T-helper 2 cell treated with Interferon-gamma antibody and Interleukin-4, amounts not matched to agents 100 ng/mL and 5 ng/mL, for 36 hours (primary cell): ENCODE results near the gene ANKFY1. TPM values are rescaled to one million over a fixed set of nuclear protein-coding genes. Genes with fewer than 3 reads are reported as not detected.
"Not testable (repeated sequence)": the region's sequence is repeated elsewhere in the genome, so short reads cannot be mapped to it uniquely, and the experiment has no call there.

ENCODE experiments used
- intact Hi-C: fragments of 100-400 bp; cut with micrococcal nuclease; formaldehyde crosslinking; loops from one replicate; pipeline ENCODE4 v1.15.1; 2023
- total RNA-seq: library from RNA; stranded (reverse); gene quantifications from 2 replicates; pipeline ENCODE4 v1.2.3, GENCODE V29; 2022

The ANKFY1 gene
- total RNA-seq, 1 donor from 2014 or later, result 74.3 TPM

- intact Hi-C loops, result no loop called here
Observed at GRCh38 chr17:4221163-4221562, 42.6 kb downstream of the ANKFY1 start.

DNA sequence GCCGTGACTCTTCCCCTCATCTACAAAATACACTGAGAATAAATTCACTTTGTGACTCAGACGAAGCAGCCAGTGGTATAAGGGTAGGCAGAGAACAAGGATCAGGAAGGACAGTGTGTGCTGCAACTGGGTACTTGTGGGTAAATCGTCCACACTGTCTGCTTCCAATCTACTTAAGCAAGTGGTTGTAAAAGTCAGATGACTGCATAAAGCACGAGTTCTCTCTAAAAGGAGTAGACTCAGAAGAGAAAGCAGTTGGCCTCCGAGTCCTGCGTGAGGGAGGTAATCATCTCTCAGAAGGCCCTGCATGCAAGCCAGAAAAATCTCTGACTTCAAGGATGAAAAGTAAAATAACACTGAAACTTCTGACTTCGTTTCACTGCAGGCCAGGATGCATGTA lies 43.1 kb downstream of the ANKFY1 start:
- intact Hi-C loops, result no loop called here

DNA sequence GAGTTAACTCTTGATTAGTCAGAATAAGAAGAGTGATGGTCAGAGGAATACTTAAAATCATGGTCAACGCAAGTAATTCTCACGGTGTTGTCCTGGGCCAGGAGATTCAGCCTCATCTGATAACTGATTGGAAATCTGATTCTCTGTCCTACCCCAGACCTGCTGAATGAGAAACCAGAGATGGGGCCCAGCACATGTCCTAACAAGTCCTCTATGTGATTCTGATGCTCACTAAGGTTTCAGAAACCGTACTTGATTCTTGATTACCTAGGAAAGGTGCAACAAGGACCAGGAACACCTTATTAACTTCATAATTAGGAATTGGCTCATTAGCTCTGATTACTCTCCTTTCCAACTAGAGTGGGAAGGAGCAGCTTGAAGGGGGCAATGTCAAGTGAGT lies 44.5 kb downstream of the ANKFY1 start:
- intact Hi-C loops, result no loop called here

DNA sequence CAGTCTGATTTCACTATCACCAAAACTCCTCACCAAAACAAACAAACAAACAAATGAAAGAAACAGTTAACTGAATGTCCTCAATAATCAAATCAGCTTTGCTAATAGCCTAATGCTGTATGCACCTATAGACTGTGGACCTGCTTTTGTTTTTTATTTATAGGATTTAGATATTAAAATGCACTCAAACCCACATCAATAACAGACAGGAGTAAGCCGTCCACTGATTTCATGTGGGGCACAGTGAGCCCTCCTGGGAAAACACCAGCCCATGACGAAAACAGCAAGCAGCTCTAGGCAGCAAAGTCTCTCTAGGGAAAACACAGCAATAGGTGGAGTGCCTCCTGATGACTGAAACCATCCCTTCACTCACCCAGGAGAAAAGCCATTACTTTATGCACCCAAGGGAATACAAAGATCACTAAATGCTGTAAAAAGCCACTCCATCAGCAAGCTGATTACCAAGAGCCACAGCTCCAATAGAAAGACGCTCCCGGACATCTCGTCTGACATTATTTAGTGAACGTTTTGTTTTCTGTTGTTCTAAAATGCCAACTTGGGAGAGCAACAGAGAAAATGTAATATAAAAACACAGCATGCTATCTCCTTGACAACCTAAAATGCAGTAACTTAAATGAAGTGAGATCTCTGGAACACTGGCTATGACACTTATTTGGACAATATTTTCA lies 47.8 kb downstream of the ANKFY1 start:
- intact Hi-C loops, result loop anchor here (1.0 kb wide), 2 partner anchors 88 to 197 kb away; no protein-coding TSS in a partner anchor

DNA sequence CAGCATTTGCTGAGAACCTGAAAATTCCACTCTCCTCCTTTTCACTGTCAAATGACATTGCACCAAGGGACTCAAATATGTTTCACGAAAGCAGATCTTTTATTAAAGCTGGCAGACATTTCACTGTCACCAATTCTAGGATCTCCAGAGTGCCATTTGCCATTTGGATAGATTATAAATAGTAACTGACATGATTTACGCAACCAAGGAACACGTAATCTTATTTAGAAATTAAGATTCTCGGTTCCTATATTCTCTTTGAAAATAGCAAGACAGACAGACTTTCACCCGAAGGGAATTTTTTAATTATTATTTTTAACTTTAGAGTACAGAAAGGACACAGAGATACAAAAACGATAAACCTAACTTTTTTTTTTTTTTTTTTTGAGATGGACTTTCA lies 49.6 kb downstream of the ANKFY1 start:
- intact Hi-C loops, result no loop called here

- intact Hi-C loops, result no loop called here
Observed at GRCh38 chr17:4209611-4210010, 54.2 kb downstream of the ANKFY1 start.

- intact Hi-C loops, result no loop called here
Observed at GRCh38 chr17:4208238-4208637, 55.5 kb downstream of the ANKFY1 start.

DNA sequence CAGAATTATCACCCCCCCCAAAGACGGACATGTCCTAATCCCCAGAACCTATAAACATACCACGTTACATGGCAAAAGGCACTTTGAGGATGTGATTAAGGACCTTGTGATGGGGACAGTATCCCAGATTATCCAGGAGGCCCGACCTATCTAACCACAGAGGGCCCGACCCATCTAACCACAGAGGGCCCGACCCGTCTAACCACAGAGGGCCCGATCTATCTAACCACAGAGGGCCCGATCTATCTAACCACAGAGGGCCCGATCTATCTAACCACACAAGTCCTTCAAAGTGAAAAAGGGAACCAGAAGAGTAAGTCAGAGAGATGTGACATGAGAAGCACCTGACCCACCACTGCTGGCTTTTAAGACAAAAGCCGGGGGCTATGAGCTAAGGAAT lies 56.8 kb downstream of the ANKFY1 start:
- intact Hi-C loops, result no loop called here

DNA sequence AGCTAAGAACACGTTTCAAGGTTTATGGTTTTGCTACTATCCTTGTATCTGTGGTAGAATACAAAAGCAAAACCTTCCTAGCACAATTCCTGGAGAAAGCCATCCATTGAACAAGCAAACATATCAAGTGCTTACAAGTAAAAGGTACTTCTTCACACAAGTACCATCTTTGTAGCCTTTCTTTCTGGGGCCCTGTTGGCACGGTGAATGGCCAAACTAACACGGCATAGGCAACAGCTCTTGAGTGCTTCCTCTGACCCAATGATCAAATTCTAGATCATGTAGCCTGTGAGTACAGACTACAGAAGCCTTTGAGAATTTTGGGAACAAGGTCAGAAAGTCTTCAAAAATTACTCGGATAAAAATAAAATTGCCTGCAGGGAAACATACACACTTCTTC lies 57.9 kb downstream of the ANKFY1 start:
- intact Hi-C loops, result no loop called here

- intact Hi-C loops, result no loop called here
Observed at GRCh38 chr17:4204710-4205173, 59.0 kb downstream of the ANKFY1 start.

DNA sequence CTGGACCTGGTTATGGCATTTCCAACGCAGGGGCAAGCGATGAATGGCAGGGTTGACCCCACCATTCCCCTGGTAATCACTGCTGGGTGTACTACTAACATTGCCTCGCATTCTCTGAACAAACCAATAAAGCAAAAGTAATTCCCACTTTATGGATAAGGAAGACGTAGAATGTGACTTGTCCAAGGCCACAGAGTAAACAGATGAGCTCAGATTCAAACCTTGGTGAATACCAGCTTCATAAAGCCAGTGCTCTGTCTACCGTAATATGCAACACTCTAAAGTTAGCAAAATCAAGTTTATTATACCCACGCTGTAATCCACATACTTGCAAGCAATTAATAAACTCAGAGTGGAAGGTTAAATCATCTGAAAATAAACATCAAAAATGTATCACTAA lies 59.6 kb downstream of the ANKFY1 start:
- intact Hi-C loops, result no loop called here

DNA sequence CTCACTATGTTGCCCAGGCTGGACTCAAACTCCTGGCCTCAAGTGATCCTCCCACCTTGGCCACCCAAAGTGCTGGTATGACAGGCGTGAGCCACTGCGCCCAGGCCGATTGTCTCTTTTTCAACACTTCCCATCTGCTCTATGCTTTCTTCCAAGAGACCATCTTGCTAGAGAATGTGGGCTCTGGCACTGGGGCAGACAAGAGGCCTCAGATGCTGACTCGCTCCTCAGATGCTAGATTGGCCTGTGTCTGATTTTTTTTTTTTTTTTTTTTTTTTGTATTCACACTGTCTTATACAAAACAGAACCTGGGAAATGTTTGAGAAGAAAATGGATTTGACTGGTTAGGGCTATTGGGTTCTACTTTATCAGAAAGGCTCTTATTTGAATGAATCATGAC lies 62.6 kb downstream of the ANKFY1 start:
- intact Hi-C loops, result no loop called here

GRCh38 chr17:4199818-4200402 lies 63.9 kb downstream of the ANKFY1 start:
- intact Hi-C loops, result loop anchor here (1.0 kb wide), 1 partner anchor 213 kb away; no protein-coding TSS in a partner anchor

- intact Hi-C loops, result loop anchor here (1.0 kb wide), 1 partner anchor 214 kb away; no protein-coding TSS in a partner anchor
Observed at GRCh38 chr17:4198995-4199394, 64.8 kb downstream of the ANKFY1 start.

DNA sequence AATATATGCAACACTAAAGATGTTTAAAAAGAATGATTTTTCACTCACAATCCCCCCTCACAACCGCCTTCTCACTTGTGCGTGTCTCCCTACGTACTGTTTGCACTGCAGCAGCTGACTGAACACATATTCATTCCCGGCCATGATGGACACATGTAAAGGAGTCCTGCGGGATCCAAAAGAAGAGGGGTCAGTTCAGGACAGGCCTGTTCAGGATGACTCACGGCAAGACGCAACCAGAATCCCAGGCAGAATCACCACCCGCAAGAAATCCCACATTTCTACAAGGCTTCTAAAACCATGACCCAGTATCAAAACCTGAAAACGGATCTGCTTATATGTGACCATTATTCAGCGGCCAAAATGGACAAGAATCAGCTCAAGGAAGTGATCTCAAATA lies 68.5 kb downstream of the ANKFY1 start:
- intact Hi-C loops, result no loop called here

GRCh38 chr17:4194796-4195195 lies 69.0 kb downstream of the ANKFY1 start:
- intact Hi-C loops, result no loop called here

GRCh38 chr17:4190791-4191190 lies 73.0 kb downstream of the ANKFY1 start:
- intact Hi-C loops, result not testable (repeated sequence)

DNA sequence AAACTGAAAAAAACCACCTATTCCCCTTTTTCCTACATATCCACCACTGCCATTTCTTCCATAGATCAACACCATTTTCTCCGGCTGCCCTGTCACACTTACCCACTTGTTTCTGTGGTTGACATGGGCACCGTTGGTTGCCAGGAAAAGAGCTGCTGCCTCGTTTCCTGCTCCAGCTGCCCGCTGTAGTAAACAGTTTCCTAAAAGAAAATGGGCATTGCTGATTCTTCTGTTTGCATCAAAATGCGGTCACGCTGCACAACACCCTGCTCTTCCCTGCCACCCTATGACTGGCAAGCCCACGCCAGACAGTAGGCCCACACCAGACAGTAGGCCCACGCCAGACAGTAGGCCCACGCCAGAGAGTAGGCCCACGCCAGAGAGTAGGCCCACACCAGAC lies 74.5 kb downstream of the ANKFY1 start:
- intact Hi-C loops, result no loop called here

DNA sequence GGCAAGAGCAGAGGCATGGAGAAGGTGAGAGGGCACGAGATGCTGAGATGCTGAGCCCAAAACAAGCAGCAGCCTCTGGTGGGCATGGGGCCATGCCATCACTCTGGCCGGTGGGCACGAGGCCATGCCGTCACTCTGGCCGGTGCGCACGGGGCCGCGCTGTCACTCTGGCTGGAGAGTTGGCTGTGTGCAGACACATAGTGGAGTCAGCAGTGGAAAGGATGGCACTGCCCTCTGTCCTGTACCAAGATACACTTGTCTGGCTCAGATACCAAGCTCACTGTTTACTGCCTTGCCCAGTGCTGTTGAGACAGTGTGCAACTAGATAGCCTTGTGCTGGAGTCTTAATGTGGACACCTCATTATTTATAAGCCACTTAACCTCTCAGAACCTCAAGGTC lies 75.7 kb downstream of the ANKFY1 start:
- intact Hi-C loops, result no loop called here

DNA sequence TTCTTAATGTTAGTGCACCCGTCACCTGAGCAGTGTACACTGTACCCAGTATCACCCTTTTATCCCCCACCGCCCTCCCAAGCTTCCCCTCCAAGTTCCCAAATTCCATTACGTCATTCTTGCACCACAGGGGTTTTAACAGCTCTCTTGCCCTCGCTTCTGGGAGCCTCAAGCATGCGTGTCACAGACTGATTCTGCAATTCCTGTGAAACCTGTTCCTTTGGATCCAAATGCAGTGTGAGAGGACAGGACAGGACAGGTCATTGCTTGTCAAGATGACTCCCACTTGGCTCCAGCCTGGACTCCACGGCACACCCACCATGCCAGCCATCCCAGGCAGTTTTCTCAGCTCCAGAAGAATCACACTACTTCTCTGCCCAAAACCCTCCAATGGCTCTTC lies 76.7 kb downstream of the ANKFY1 start:
- intact Hi-C loops, result no loop called here

DNA sequence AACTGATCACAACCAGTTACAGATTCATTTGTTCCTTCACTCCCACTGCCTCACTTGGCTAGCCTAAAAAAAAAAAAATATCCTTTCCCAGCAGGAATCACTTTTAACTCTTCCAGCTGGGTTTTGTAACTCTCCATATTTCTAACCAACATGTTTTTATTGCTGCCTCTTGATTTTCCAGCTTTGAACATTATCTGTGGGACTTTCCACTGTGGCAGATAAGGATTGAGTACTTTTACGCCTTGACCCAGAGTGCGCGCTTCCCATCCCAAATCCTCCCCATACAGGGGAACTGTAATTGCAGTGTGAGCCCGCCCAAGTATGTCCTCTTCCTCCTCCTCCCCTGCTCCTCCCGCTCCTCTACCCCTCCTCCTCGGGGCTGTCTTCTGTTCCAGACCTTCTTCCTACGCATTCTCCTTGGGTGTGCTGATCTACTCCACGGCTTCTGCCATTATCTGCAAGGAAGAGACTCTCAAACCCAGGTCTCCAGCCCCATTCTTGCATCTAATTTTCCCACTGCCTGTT lies 77.4 kb downstream of the ANKFY1 start:
- intact Hi-C loops, result no loop called here

DNA sequence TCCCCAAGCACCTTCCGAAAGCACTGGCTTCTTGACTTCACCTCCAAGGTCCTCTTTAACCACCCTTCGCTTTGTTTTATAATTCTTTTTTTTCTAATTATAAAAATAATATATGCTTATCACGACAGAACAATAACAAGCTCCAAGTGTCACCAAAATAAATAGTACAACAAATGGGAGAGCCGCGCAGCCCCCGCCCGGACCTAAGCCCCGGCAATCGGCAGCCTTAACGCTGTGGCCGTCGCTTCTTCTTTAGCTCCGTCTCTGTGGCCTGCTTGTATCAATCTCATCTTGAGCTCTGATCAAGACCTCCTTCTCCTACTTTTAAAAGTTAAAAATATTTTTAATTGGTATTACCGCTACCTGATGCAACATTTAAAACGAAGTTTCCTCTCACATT lies 78.1 kb downstream of the ANKFY1 start:
- intact Hi-C loops, result no loop called here

DNA sequence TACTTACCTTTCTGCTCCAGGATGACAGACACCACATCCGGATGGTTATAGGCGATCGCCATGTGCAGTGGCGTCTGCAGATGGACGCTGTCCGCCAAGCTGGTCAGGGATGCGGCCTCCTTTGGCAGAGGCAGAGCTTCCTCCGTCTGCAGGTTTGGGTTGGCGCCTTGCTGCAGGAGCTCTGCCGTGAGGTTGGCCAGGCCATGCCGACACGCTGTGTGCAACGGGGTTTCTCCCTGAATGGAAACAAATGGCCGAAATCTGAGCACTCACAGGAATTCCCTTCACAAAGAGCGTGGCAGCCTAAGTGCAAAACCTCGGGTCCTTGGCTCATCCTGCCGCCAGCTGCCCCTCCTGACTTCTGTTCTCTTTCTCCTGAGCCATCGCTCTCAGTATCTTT lies 79.0 kb downstream of the ANKFY1 start:
- intact Hi-C loops, result no loop called here
